ENCODE data around the gene FNDC3A. TPM values are rescaled to one million over a fixed set of nuclear protein-coding genes. Genes with fewer than 3 reads are reported as not detected.

The FNDC3A gene
- total RNA-seq, 1 experiment from 2014 or later = 49.3 TPM

GRCh38 chr13:49082653-49083536 is 107.2 kb downstream of the FNDC3A start:
- Histone ChIP-seq H3K36me3 (ENCODE audit: insufficient read depth, low read length, poor library complexity, severe bottlenecking) (no peaks in the 10 kb centered on the region), H3K4me1 (ENCODE audit: insufficient read depth, low read length, poor library complexity, severe bottlenecking) (no peaks in the 10 kb centered on the region), H3K27me3 (replicated peaks; ENCODE audit: insufficient read depth, low read depth, low read length, poor library complexity) (no peaks in the 10 kb centered on the region), H3K9me3 (ENCODE audit: low read depth, low read length, poor library complexity, severe bottlenecking) (no peaks in the 10 kb centered on the region), H3K4me3 (ENCODE audit: low read depth, low read length, poor library complexity, severe bottlenecking) (no peak overlapping the region), H3K27ac (ENCODE audit: low read depth, low read length, poor library complexity, severe bottlenecking) (no peak overlapping the region)
- intact Hi-C loops (cut with micrococcal nuclease; ENCODE audit: unreplicated experiment) = no loop called here
- DNase-seq (ENCODE audit: low spot score) = no peak
- ChIA-PET CTCF (no interaction called here), POLR2A (ENCODE audit: low non-redundant PET) (no interaction called here)
- TF ChIP-seq EZH2 (IDR thresholded peaks at IDR 0.05; ENCODE audit: borderline replicate concordance, low read depth, low read length, poor library complexity, severe bottlenecking) (no peak), CTCF (conservative IDR thresholded peaks at IDR 0.05; ENCODE audit: low read depth, low read length) (no peak)
- BruUV-seq (replicated peaks) = no TSS peak

DNA sequence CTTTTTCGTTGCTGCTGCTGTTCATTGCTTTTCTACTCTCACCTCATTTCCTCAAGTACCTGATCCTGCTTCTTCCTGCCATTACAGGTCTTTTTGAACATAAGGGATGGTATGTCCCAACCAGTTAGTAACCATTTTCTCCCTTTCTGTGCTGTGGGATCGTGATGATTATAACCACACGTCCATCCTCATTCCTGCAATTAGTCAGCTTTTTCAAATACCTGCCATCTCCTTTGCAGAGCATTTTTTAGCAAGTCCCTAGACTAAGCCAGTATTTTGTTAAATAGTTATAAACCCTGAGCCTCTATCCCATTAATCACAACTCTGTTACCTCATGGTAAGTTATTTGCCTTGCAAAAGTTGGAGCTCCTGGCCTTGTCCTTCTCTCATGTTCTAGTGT is 109.2 kb downstream of the FNDC3A start:
- DNase-seq (ENCODE audit: low spot score) = no peak
- Histone ChIP-seq H3K27me3 (replicated peaks; ENCODE audit: insufficient read depth, low read depth, low read length, poor library complexity) (no peaks in the 10 kb centered on the region), H3K27ac (ENCODE audit: low read depth, low read length, poor library complexity, severe bottlenecking) (no peak overlapping the region), H3K9me3 (ENCODE audit: low read depth, low read length, poor library complexity, severe bottlenecking) (no peaks in the 10 kb centered on the region), H3K36me3 (ENCODE audit: insufficient read depth, low read length, poor library complexity, severe bottlenecking) (no peaks in the 10 kb centered on the region), H3K4me1 (ENCODE audit: insufficient read depth, low read length, poor library complexity, severe bottlenecking) (no peaks in the 10 kb centered on the region), H3K4me3 (ENCODE audit: low read depth, low read length, poor library complexity, severe bottlenecking) (no peak overlapping the region)
- BruUV-seq (replicated peaks) = no TSS peak
- ChIA-PET CTCF (no interaction called here), POLR2A (ENCODE audit: low non-redundant PET) (no interaction called here)
- intact Hi-C loops (cut with micrococcal nuclease; ENCODE audit: unreplicated experiment) = no loop called here
- no peak for TF ChIP-seq EZH2 (IDR thresholded peaks at IDR 0.05; ENCODE audit: borderline replicate concordance, low read depth, low read length, poor library complexity, severe bottlenecking)
- no peak for TF ChIP-seq CTCF (conservative IDR thresholded peaks at IDR 0.05; ENCODE audit: low read depth, low read length)

GRCh38 chr13:49086722-49087121 is 111.0 kb downstream of the FNDC3A start:
- intact Hi-C loops (cut with micrococcal nuclease; ENCODE audit: unreplicated experiment) = no loop called here
- Histone ChIP-seq H3K36me3 (ENCODE audit: insufficient read depth, low read length, poor library complexity, severe bottlenecking) (no peaks in the 10 kb centered on the region), H3K4me1 (ENCODE audit: insufficient read depth, low read length, poor library complexity, severe bottlenecking) (no peaks in the 10 kb centered on the region), H3K27me3 (replicated peaks; ENCODE audit: insufficient read depth, low read depth, low read length, poor library complexity) (no peaks in the 10 kb centered on the region), H3K9me3 (ENCODE audit: low read depth, low read length, poor library complexity, severe bottlenecking) (no peaks in the 10 kb centered on the region), H3K4me3 (ENCODE audit: low read depth, low read length, poor library complexity, severe bottlenecking) (no peak overlapping the region), H3K27ac (ENCODE audit: low read depth, low read length, poor library complexity, severe bottlenecking) (no peak overlapping the region)
- no TSS peak for BruUV-seq (replicated peaks)
- DNase-seq (ENCODE audit: low spot score) = peak; percentile 11
- POLR2A ChIA-PET (ENCODE audit: low non-redundant PET) = no interaction called here
- TF ChIP-seq CTCF (conservative IDR thresholded peaks at IDR 0.05; ENCODE audit: low read depth, low read length) = no peak
- no peak for TF ChIP-seq EZH2 (IDR thresholded peaks at IDR 0.05; ENCODE audit: borderline replicate concordance, low read depth, low read length, poor library complexity, severe bottlenecking)
- CTCF ChIA-PET = no interaction called here
